GM12892 (cell line): Measurements from ENCODE around the gene NEK4.

Experiments
- POLR2A ChIP-seq: IDR thresholded peaks from 2 replicates; pipeline ENCODE4 v1.6.1; 2011; ENCODE audit warnings: low read depth, low read length, control low read depth
- POLR2AphosphoS5 ChIP-seq: IDR thresholded peaks from 2 replicates; pipeline ENCODE4 v1.6.1; 2011; ENCODE audit warnings: low read depth, low read length, control low read depth

DNA sequence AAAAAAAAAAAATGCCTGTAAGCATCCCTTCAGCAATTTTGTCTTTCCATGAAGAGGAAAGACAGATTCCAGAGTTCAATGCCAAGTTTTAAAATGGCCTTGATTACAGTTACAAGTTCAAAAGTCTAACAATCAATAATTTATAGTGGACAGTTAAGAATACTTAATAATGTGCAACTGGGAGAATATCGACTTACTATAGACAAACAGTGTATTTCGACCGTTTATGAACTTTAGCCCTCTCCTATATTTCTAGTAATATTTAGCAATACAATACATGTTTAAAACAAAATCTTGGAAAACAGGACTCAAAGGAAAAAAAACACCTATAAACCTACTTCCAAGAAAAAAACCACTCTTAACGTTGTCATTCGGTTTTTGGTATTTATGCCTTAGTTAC is 86.6 kb downstream of the NEK4 start:
- TF ChIP-seq POLR2AphosphoS5: no peak
- no peak for TF ChIP-seq POLR2A
